GM12872 (cell line): ENCODE data around the gene CIAPIN1.

ENCODE experiments used
- TF ChIP-seq, protein P1 (sequence below): IDR thresholded peaks from 3 replicates; pipeline ENCODE4 v1.5.1; 2011; ENCODE audit warnings: low read depth, mild to moderate bottlenecking, low read length, moderate library complexity; ENCODE audit not compliant: insufficient read depth

The CIAPIN1 gene

GRCh38 chr16:57479205-57479975, 32.2 kb upstream of the CIAPIN1 start:
- TF ChIP-seq, protein P1, sequence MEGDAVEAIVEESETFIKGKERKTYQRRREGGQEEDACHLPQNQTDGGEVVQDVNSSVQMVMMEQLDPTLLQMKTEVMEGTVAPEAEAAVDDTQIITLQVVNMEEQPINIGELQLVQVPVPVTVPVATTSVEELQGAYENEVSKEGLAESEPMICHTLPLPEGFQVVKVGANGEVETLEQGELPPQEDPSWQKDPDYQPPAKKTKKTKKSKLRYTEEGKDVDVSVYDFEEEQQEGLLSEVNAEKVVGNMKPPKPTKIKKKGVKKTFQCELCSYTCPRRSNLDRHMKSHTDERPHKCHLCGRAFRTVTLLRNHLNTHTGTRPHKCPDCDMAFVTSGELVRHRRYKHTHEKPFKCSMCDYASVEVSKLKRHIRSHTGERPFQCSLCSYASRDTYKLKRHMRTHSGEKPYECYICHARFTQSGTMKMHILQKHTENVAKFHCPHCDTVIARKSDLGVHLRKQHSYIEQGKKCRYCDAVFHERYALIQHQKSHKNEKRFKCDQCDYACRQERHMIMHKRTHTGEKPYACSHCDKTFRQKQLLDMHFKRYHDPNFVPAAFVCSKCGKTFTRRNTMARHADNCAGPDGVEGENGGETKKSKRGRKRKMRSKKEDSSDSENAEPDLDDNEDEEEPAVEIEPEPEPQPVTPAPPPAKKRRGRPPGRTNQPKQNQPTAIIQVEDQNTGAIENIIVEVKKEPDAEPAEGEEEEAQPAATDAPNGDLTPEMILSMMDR = no peak

- TF ChIP-seq, protein P1 = no peak
Measured at GRCh38 chr16:57478396-57479204, 31.4 kb upstream of the CIAPIN1 start.

GRCh38 chr16:57477531-57478202, 30.5 kb upstream of the CIAPIN1 start:
- TF ChIP-seq, protein P1 = no peak

DNA sequence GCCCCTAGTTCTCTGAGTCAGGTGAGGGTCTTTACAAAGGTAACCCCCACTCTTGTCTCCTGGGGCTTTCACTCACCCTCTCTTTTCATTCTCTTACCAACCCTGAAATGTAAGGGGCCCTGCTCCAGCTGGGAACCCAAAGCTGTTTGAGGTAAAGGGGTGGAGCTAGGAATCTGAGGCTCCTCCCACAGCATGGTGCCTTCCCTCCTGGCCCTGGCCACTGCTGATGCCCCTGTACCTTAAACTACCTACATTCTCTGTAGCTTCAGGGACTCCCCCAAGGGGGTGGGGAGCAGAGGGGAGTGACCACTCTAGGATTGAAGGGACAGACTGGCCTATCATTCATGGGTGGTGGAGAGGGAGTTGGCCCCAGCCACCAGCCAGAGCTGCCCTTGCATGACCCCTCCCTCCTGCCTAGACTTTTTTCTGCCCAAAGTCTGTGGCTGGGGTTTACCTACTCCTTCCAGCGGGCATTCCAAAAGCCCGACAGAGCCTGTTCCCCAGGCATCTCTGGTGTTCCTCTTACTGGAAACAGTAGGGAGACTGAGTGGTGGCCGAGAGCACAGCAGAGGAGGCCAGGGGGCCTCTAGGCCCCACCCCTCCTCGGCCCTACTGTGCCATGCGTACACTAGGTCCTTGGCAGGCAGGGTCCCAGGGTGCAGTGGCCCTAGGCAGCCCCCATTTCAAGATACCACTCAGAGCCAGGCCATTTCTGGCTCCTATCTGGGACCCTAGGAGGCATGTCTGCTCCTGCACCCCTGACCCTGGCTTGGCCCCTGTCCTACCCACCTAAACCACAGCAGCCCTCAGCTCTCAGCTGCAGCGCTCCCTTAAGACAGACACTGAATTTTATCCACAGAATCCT, 29.6 kb upstream of the CIAPIN1 start:
- TF ChIP-seq, protein P1 = no peak

DNA sequence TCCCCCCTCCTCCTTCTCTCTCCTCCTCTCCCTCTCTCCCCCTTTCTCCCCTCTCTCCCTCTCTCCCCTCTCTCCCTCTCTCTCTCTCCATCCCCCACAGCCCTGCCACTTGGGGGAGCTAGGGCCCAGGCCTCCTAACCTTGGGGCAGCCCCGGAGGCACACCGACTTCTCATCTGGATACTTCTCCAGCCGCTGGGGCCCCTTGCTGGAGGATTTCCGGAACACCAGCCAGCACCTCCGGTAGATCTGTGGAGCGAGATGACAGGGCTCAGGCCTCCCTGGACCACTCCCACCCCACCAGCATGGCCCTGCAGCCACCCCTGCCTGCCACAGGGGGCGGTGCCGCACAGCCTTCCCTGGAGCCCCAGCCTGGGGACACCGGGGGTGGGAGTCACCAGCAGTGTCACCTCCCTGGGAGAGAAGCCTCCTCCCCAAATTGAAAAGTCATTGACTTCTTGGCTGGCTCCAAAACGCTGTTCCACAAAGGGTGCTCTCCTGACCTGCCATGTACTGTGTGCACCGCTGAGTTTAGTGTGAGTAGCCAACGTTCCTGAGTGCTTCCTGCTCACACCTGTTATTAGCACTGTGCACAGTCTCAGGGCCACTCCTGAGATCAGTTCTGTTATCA, 28.6 kb upstream of the CIAPIN1 start:
- TF ChIP-seq, protein P1 = peak; percentile 69

DNA sequence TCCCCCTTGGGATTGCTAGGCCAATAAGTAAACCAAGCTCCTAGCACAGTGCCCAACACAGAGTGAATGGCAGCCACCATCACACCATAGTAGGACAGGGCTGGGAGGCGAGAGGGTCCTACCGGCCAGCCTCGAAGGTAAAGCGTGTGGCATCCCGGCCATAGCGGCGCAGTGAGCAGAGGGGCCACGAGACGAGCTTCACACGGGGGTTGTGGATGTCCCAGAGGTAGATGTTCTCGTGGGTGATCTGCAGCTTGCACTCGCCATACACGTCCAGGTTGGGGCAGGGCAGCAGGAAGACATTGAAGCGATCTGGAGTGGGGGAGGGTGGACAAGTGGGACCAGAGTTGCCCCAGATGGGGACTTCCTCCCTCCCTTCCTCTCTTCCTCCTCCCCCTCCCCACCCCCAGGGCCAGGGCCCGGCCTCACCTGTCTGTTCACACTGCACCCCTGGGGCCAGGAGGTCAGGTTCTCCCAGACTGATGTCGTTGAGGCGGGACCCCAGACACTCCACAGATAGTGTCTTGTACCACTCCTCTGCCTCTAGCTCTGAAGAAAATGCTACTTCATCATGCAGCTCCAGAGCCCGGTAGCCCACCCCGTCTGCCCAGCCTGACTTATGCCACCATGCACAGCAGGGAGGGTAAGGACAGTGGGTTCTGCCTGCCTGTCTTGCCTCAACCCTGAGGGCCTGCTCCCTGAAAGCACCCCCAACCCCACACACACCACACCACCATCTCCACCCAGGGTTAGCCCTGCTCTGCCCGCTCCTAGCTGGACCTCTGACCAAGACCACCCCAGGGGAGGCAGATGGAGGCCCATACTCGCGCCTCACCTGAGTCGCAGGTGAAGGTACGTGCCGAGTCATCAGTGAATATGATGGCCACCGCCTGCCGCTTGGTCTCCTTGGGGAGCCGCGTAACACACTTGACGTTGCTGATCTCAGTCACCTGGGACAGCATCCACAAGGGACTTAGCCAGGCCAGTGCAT, 27.8 kb upstream of the CIAPIN1 start:
- TF ChIP-seq, protein P1 = no peak
